Measurements from ENCODE around the gene BBC3. TPM values are rescaled to one million over a fixed set of nuclear protein-coding genes. Genes with fewer than 3 reads are reported as not detected.

BBC3 gene
- total and polyA plus RNA-seq, 2 experiments from 2014 or later, result 9.9 to 14.7 TPM

DNA sequence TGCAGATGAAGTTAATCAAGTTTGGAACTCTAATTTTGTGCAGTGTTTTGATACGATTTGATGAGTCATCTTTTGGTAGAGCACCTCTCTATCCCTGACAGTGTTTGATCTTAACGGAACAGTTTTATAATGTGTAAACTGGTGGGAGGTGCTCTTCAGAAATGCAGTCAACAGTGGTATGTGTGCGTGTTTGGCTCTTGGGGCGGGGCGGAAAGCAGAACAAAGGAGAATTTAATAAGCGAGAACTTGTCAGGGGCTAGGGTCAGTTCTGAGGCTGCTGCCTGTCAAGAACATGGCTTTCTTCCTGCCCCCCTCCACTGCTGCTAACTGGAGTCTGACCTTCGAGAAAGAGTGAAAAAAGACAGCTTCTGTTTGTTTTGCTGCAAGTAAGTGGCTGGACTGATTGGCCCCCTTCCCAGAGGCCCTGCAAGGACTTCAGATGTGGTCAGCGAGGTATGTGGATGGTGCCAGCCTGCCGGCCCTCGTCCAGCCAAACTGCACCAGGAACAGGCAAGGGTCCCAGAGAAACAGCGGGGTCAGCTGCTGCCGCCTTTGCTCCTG is 40.8 kb downstream of the BBC3 start:
- Histone ChIP-seq H4K20me1 (ENCODE audit: insufficient read depth, poor library complexity, severe bottlenecking) (no peaks in the 10 kb centered on the region), H3K4me2 (peak overlapping the region; percentile 56), H3K9me2 (replicated peaks; ENCODE audit: insufficient read depth) (no peaks in the 10 kb centered on the region), H2AFZ (no peak overlapping the region), H3K4me1 (ENCODE audit: insufficient read depth) (peaks cover 36% of the 10 kb centered on the region), H3K9me3 (ENCODE audit: low read depth) (no peaks in the 10 kb centered on the region), H3K4me3 (no peak overlapping the region), H3K27ac (peak overlapping the region; percentile 76), H3K27me3 (no peaks in the 10 kb centered on the region), H3K79me2 (peaks cover 24% of the 10 kb centered on the region), H3K36me3 (replicated peaks; ENCODE audit: insufficient read depth, low read depth) (peaks cover 3% of the 10 kb centered on the region)
- TF ChIP-seq, protein P1, sequence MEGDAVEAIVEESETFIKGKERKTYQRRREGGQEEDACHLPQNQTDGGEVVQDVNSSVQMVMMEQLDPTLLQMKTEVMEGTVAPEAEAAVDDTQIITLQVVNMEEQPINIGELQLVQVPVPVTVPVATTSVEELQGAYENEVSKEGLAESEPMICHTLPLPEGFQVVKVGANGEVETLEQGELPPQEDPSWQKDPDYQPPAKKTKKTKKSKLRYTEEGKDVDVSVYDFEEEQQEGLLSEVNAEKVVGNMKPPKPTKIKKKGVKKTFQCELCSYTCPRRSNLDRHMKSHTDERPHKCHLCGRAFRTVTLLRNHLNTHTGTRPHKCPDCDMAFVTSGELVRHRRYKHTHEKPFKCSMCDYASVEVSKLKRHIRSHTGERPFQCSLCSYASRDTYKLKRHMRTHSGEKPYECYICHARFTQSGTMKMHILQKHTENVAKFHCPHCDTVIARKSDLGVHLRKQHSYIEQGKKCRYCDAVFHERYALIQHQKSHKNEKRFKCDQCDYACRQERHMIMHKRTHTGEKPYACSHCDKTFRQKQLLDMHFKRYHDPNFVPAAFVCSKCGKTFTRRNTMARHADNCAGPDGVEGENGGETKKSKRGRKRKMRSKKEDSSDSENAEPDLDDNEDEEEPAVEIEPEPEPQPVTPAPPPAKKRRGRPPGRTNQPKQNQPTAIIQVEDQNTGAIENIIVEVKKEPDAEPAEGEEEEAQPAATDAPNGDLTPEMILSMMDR (IDR thresholded peaks at IDR 0.05; ENCODE audit: poor library complexity), result no peak
- TF ChIP-seq EZH2 (IDR thresholded peaks at IDR 0.05; ENCODE audit: borderline replicate concordance), result no peak
- TF ChIP-seq EZH2phosphoT487 (IDR thresholded peaks at IDR 0.05; ENCODE audit: low read depth, severe bottlenecking, unreplicated experiment), result no peak
- DNase-seq (ENCODE audit: low spot score), result peak; percentile 61
- WGBS (ENCODE audit: low lambda C conversion rate, missing lambda C conversion rate), result 18% methylated on average over 12 of the region's 12 CpGs

DNA sequence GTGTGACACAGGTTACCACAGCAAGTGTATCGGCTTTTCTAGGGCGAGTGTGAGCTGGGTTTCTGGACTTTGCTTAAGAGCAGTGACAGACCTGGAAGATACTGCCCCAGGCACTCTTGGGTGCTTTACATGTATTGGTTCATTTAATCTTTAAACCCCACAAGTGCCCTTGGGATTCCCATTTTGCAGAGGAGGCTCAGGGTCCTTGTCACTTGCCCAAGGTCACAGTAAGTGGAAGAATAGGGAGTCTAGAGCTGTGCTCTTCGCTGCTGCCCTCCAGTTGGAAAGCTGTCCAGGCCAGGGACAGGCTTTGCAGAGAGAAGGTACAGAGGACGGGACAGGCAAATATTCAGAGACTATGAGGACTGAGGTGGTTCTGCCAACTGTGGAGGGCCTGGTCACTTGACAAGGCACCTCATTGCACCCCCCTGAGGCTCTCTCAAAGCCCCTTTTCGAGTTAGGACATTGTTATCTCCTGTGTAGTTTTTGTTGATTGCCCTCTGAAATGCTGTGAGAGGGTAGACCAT is 42.4 kb downstream of the BBC3 start:
- no peaks in the 10 kb centered on the region for H3K27me3 ChIP-seq
- H3K9me3 ChIP-seq (ENCODE audit: low read depth), result no peaks in the 10 kb centered on the region
- peak overlapping the region; percentile 76 for H3K27ac ChIP-seq
- H3K4me1 ChIP-seq (ENCODE audit: insufficient read depth), result peaks cover 36% of the 10 kb centered on the region
- peaks cover 3% of the 10 kb centered on the region for H3K36me3 ChIP-seq (replicated peaks; ENCODE audit: insufficient read depth, low read depth)
- 73% methylated on average over 5 of the region's 5 CpGs for WGBS (ENCODE audit: low lambda C conversion rate, missing lambda C conversion rate)
- no peak for DNase-seq (ENCODE audit: low spot score)
- H4K20me1 ChIP-seq (ENCODE audit: insufficient read depth, poor library complexity, severe bottlenecking), result no peaks in the 10 kb centered on the region
- H2AFZ ChIP-seq, result no peak overlapping the region
- H3K79me2 ChIP-seq, result peaks cover 27% of the 10 kb centered on the region
- no peak for TF ChIP-seq EZH2phosphoT487 (IDR thresholded peaks at IDR 0.05; ENCODE audit: low read depth, severe bottlenecking, unreplicated experiment)
- TF ChIP-seq, protein P1 (IDR thresholded peaks at IDR 0.05; ENCODE audit: poor library complexity), result no peak
- TF ChIP-seq EZH2 (IDR thresholded peaks at IDR 0.05; ENCODE audit: borderline replicate concordance), result no peak
- no peaks in the 10 kb centered on the region for H3K9me2 ChIP-seq (replicated peaks; ENCODE audit: insufficient read depth)
- H3K4me3 ChIP-seq, result no peak overlapping the region
- peak overlapping the region; percentile 56 for H3K4me2 ChIP-seq

DNA sequence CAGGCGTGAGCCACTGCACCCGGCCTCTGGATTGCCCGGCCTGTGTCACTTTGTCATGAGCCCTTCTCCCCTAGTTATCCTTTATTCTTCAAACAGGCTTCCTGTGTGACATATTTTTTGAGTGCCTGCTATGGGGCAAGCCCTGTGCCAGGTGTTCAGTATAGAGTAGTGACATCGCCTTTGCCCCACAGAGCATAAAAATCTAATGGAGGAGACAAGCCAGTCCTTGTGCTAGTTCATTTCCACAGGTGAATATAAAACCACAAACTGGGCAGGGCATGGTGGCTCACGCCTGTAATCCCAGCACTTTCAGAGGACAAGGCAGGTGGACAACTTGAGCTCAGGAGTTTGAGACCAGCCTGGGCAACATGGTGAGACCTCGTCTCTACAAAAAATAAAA is 43.2 kb downstream of the BBC3 start:
- WGBS (ENCODE audit: low lambda C conversion rate, missing lambda C conversion rate), result 90% methylated on average over 6 of the region's 6 CpGs
- no peaks in the 10 kb centered on the region for H4K20me1 ChIP-seq (ENCODE audit: insufficient read depth, poor library complexity, severe bottlenecking)
- H3K27ac ChIP-seq, result peak overlapping the region; percentile 76
- H3K4me3 ChIP-seq, result no peak overlapping the region
- no peaks in the 10 kb centered on the region for H3K9me3 ChIP-seq (ENCODE audit: low read depth)
- H3K9me2 ChIP-seq (replicated peaks; ENCODE audit: insufficient read depth), result no peaks in the 10 kb centered on the region
- no peak overlapping the region for H3K4me2 ChIP-seq
- no peaks in the 10 kb centered on the region for H3K27me3 ChIP-seq
- no peak overlapping the region for H2AFZ ChIP-seq
- peaks cover 36% of the 10 kb centered on the region for H3K4me1 ChIP-seq (ENCODE audit: insufficient read depth)
- peaks cover 3% of the 10 kb centered on the region for H3K36me3 ChIP-seq (replicated peaks; ENCODE audit: insufficient read depth, low read depth)
- peaks cover 23% of the 10 kb centered on the region for H3K79me2 ChIP-seq
- no peak for DNase-seq (ENCODE audit: low spot score)
- TF ChIP-seq, protein P1 (IDR thresholded peaks at IDR 0.05; ENCODE audit: poor library complexity), result no peak
- no peak for TF ChIP-seq EZH2 (IDR thresholded peaks at IDR 0.05; ENCODE audit: borderline replicate concordance)
- TF ChIP-seq EZH2phosphoT487 (IDR thresholded peaks at IDR 0.05; ENCODE audit: low read depth, severe bottlenecking, unreplicated experiment), result no peak

Measured in hepatocyte (in vitro differentiated cells).